Transverse colon (tissue), 4 donors: ENCODE data around the gene GPC5. TPM values are rescaled to one million over a fixed set of nuclear protein-coding genes. Genes with fewer than 3 reads are reported as not detected.

ENCODE experiments used
- DNase-seq: peaks from one replicate; pipeline ENCODE4 v3.0.0-alpha.2; 2019
- H3K27ac ChIP-seq, 4 donors: fragments of 200-600 bp; sonication (generic); 2 replicates each; pipeline ENCODE4 v1.5.1; 2016 to 2018; ENCODE audit warnings: inconsistent platforms in 4 of 4
- H3K27me3 ChIP-seq: fragments of 200-600 bp; sonication (generic); 2 replicates; pipeline ENCODE4 v1.5.1; 2017; ENCODE audit warnings: inconsistent platforms
- H3K36me3 ChIP-seq, 4 donors: fragments of 200-600 bp; sonication (generic); 2 replicates each; pipeline ENCODE4 v1.5.1; 2017 to 2019; ENCODE audit warnings: inconsistent platforms in 4 of 4
- H3K4me1 ChIP-seq, 4 donors: fragments of 200-600 bp; sonication (generic); 2 replicates each; pipeline ENCODE4 v1.5.1; 2017 to 2020; ENCODE audit warnings: inconsistent platforms in 4 of 4
- H3K4me3 ChIP-seq, 4 donors: fragments of 200-600 bp; sonication (generic); 1 replicate in 1 of 4; 2 replicates in 3 of 4; pipeline versions ENCODE4 v1.5.1 to v1.6.1; 2017 to 2019; ENCODE audit warnings: inconsistent platforms in 4 of 4
- H3K9me3 ChIP-seq, 2 donors: fragments of 200-600 bp; sonication (generic); 2 replicates each; pipeline ENCODE4 v1.5.1; 2017 to 2019; ENCODE audit warnings: inconsistent platforms in 2 of 2
- EP300 ChIP-seq: sonication (generic); formaldehyde crosslinking; IDR thresholded peaks from one replicate; pipeline ENCODE4 v1.6.1; 2017; ENCODE audit warnings: antibody characterized with exemption, low read depth
- POLR2A ChIP-seq: fragments of 450-650 bp; IDR thresholded peaks from one replicate; pipeline ENCODE4 v1.6.1; 2016; ENCODE audit warnings: antibody characterized with exemption, mild to moderate bottlenecking, moderate library complexity
- POLR2AphosphoS5 ChIP-seq, 3 donors: sonication (generic); formaldehyde crosslinking; IDR thresholded peaks; one replicate each; pipeline ENCODE4 v1.6.1; 2016; ENCODE audit warnings: antibody characterized with exemption in 3 of 3
- WGBS, 2 donors: methylation state at CpG; one replicate each; pipeline ENCODE4 v1.1.5; 2018; ENCODE audit warnings: low coverage in 1 of 2; 5-methylcytosine and 5-hydroxymethylcytosine counted together
- in situ Hi-C, 4 donors: fragments of 200-750 bp; cut with MboI; loops; one replicate each; pipeline versions ENCODE4 v1.15.0 to v1.15.1; 2017; ENCODE audit warnings: low sequenced_read_pairs in 3 of 4, low pct_ligation_motif_present in 1 of 4, low pct_unique_long_range_greater_than_20kb in 1 of 4
- intact Hi-C: fragments of 100-400 bp; cut with DNase I; formaldehyde crosslinking; loops from one replicate; pipeline ENCODE4 v1.15.1; 2023; ENCODE audit warnings: low total_unique reads
- total RNA-seq, 4 donors: library from RNA; depleted of rRNA; stranded (reverse); fragments of >200 nt; gene quantifications; one replicate each; pipeline ENCODE4 v1.1.0, GENCODE V29; 2016
- TF ChIP-seq, protein P1 (sequence below), 5 experiments: fragments of 200-600 bp in 3 of 5; fragments of 450-650 bp in 2 of 5; sonication (generic) in 3 of 5; IDR thresholded peaks; 1 replicate in 2 of 5; 2 replicates in 3 of 5; pipeline ENCODE4 v1.5.1; 2016 to 2017; ENCODE audit warnings: antibody characterized with exemption in 5 of 5, inconsistent platforms in 3 of 5, mild to moderate bottlenecking in 2 of 5, moderate library complexity in 1 of 5

Gene GPC5
- total RNA-seq, 4 donors from 2014 or later, result 0.48 to 1.4 TPM; not detected in 2

DNA sequence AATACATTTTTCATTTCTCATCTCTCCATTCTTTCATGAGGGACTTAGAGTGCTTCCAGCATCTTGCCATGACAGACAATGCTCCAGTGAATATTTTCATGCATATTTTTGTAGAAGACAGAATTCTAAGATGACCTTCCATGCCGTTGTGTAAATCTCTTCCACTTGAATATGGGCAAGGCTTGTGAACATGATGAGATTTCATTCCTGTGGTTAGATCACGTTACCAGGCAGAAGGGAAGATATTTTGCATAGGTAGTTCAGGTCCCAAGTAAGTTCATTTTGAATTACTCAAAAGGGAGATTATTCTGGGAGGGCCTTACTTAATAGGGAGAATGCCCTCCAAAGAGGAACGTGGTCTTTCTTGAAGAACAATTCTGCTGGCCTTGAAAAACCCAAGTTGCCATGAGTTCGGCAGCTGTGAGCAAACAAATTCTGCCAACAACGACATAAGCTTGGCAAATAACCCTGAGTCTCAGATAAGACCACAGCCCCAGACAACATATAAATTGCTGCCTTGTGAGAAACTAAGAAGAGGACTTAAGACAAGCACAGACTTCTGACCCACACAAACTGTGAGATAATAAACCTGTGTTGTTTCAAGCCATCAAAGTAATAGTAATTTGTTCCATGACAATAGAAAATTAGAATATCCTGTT, 1427.6 kb downstream of the GPC5 start:
- H3K4me1 ChIP-seq, result no peaks in the 10 kb centered on the region
- no peak overlapping the region for H3K4me3 ChIP-seq
- H3K27ac ChIP-seq, result no peak overlapping the region
- DNase-seq, result no peak
- in situ Hi-C loops, result no loop called here
- no peaks in the 10 kb centered on the region for H3K9me3 ChIP-seq
- H3K36me3 ChIP-seq, result no peaks in the 10 kb centered on the region
- intact Hi-C loops, result no loop called here
- TF ChIP-seq EP300 (no peak), POLR2A (no peak), POLR2AphosphoS5 (IDR thresholded peaks at IDR 0.05) (no peak)
- TF ChIP-seq, protein P1, sequence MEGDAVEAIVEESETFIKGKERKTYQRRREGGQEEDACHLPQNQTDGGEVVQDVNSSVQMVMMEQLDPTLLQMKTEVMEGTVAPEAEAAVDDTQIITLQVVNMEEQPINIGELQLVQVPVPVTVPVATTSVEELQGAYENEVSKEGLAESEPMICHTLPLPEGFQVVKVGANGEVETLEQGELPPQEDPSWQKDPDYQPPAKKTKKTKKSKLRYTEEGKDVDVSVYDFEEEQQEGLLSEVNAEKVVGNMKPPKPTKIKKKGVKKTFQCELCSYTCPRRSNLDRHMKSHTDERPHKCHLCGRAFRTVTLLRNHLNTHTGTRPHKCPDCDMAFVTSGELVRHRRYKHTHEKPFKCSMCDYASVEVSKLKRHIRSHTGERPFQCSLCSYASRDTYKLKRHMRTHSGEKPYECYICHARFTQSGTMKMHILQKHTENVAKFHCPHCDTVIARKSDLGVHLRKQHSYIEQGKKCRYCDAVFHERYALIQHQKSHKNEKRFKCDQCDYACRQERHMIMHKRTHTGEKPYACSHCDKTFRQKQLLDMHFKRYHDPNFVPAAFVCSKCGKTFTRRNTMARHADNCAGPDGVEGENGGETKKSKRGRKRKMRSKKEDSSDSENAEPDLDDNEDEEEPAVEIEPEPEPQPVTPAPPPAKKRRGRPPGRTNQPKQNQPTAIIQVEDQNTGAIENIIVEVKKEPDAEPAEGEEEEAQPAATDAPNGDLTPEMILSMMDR (IDR thresholded peaks at IDR 0.05), result no peak
- no peaks in the 10 kb centered on the region for H3K27me3 ChIP-seq
- WGBS, 2 donors, result 48 to 61% methylated on average over 5 of the region's 5 CpGs

DNA sequence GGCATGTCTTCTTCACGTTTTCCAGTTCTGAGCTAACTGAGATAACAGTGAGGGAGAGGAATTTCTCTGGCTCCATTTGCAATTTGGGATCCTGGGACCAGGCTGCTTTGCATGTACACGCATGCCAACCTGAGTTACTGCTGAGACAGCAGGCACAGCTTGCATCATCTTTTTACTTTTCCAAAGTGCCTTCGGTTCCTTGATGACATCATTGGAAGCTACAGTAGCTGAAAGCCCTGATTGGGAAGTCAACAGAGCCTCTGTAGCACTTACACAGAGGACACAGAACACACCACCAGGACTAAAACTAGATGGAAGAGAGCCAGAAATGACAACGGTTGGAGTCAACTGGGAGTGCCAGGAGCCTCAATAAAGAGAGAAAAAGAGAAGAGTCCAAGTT, 1429.1 kb downstream of the GPC5 start:
- no peak overlapping the region for H3K4me3 ChIP-seq
- TF ChIP-seq EP300 (no peak), POLR2AphosphoS5 (IDR thresholded peaks at IDR 0.05) (no peak)
- TF ChIP-seq, protein P1 (IDR thresholded peaks at IDR 0.05), result no peak
- in situ Hi-C loops, result no loop called here
- no peaks in the 10 kb centered on the region for H3K27me3 ChIP-seq
- H3K9me3 ChIP-seq, result no peaks in the 10 kb centered on the region
- intact Hi-C loops, result no loop called here
- DNase-seq, result no peak
- 62 to 76% methylated on average over 3 to 4 of the region's 4 CpGs for WGBS, 2 donors
- H3K4me1 ChIP-seq, result no peaks in the 10 kb centered on the region
- H3K27ac ChIP-seq, result no peak overlapping the region
- no peaks in the 10 kb centered on the region for H3K36me3 ChIP-seq

DNA sequence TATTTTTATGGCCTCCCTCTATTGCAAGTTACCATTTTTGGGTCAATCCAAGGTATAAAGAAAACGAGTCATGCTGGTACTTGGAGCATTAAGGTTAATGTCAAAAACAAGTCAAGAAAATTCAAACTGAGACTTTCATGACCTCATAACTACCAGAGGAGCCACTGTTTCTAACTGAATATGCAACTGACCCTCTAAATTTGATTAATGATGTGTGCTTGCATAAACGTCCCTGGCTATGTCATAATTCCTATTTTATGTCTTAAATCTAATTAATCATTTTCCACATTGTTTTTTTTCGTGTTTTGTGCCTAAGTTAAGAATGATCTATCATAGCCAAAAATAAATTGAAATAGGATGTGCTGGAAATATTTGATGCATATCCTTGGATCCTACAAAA, 1431.5 kb downstream of the GPC5 start:
- 26 to 31% methylated on average over 3 of the region's 3 CpGs for WGBS, 2 donors
- in situ Hi-C loops, result no loop called here
- Histone ChIP-seq H3K27ac (no peak overlapping the region), H3K36me3 (no peaks in the 10 kb centered on the region), H3K27me3 (no peaks in the 10 kb centered on the region), H3K4me3 (no peak overlapping the region), H3K4me1 (no peaks in the 10 kb centered on the region), H3K9me3 (no peaks in the 10 kb centered on the region)
- TF ChIP-seq, protein P1 (IDR thresholded peaks at IDR 0.05), result no peak
- TF ChIP-seq POLR2A (no peak), EP300 (no peak), POLR2AphosphoS5 (IDR thresholded peaks at IDR 0.05) (no peak)
- DNase-seq, result no peak
- intact Hi-C loops, result no loop called here

DNA sequence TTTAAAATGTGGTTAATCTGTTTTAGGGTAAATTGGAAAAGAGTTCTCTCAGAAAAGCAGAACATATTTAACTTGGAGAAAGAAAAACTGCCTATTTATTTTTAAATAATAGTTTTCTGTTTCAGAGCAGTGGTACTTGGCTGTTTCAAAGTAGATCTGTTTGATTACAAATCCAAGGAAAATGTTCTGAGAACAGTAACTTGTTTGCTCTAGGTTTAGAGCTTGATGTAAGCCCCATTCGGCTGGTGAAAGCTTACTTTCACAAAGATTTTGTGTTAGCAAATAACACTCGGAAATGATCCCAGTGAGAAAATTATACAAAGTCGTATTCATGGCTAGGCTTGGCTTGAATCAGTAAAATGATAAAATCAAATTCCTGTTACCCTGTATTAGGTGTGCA, 1432.4 kb downstream of the GPC5 start:
- Histone ChIP-seq H3K4me3 (no peak overlapping the region), H3K4me1 (no peaks in the 10 kb centered on the region), H3K9me3 (no peaks in the 10 kb centered on the region), H3K27ac (no peak overlapping the region), H3K27me3 (no peaks in the 10 kb centered on the region), H3K36me3 (no peaks in the 10 kb centered on the region)
- in situ Hi-C loops (no loop called here), intact Hi-C loops (no loop called here)
- no peak for TF ChIP-seq POLR2A
- TF ChIP-seq, protein P1 (IDR thresholded peaks at IDR 0.05), result no peak
- no peak for TF ChIP-seq EP300
- no peak for TF ChIP-seq POLR2AphosphoS5 (IDR thresholded peaks at IDR 0.05)
- no peak for DNase-seq
- WGBS, 2 donors, result 62 to 66% methylated on average over 3 of the region's 3 CpGs
